BLaER1 (cell line): ENCODE results near the gene TMEM203.
"Not testable (repeated sequence)": the region's sequence is repeated elsewhere in the genome, so short reads cannot be mapped to it uniquely, and the experiment has no call there.

ENCODE experiments used
- H3K27ac ChIP-seq: shearing (Covaris generic); formaldehyde crosslinking; 2 replicates; pipeline ENCODE4 v1.8.1; 2022
- H3K27me3 ChIP-seq: shearing (Covaris generic); formaldehyde crosslinking; 2 replicates; pipeline ENCODE4 v1.8.1; 2022
- H3K36me3 ChIP-seq: shearing (Covaris generic); formaldehyde crosslinking; 2 replicates; pipeline ENCODE4 v1.8.1; 2022
- H3K4me1 ChIP-seq: shearing (Covaris generic); formaldehyde crosslinking; 2 replicates; pipeline ENCODE4 v1.8.1; 2022
- H3K4me2 ChIP-seq: shearing (Covaris generic); formaldehyde crosslinking; 2 replicates; pipeline ENCODE4 v1.8.1; 2022
- H3K4me3 ChIP-seq: shearing (Covaris generic); formaldehyde crosslinking; 2 replicates; pipeline ENCODE4 v1.8.1; 2022
- H3K9ac ChIP-seq: shearing (Covaris generic); formaldehyde crosslinking; 2 replicates; pipeline ENCODE4 v1.8.1; 2022
- H3K9me3 ChIP-seq: shearing (Covaris generic); formaldehyde crosslinking; 2 replicates; pipeline ENCODE4 v1.8.1; 2022
- H4K20me1 ChIP-seq: shearing (Covaris generic); formaldehyde crosslinking; 2 replicates; pipeline ENCODE4 v1.8.1; 2022
- Cebpa-rat ChIP-seq: shearing (Covaris generic); IDR thresholded peaks from 2 replicates; pipeline ENCODE4 v1.8.1; 2022

The TMEM203 gene

DNA sequence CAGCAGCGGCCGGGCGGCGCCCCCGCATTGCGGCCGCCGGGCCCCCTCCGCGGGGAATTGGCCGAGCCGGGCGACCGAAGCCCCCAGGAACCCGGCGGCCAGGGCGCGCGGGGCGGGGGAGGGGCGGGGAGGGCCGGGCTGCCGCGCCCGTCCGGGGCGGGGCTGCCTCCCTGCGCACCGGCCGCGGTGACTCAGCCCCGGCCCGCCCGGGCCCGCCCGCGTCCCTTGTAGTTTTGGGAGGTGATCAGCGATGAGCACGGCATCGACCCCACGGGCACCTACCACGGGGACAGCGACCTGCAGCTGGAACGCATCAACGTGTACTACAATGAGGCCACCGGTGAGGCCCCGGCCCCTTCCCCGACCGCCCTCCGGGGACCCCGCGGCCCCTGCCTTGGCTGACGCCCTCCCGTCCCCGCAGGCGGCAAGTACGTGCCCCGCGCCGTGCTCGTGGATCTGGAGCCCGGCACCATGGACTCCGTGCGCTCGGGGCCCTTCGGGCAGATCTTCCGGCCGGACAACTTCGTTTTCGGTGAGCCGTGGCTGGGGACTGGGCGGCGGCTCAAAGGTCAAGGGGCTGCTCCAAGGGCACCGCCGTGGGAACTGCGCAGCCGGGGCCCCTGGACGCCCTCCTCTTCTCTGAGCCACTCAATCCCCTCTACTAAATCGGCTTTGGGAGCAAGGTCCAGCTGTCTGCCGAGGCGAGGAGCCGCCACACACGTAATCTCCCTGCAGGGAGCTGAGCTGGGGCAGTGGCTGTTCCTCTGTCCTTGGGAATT lies 36.2 kb upstream of the TMEM203 start:
- peaks cover 28% of the 10 kb centered on the region for H3K36me3 ChIP-seq
- peaks cover 47% of the 10 kb centered on the region for H4K20me1 ChIP-seq
- no peaks in the 10 kb centered on the region for H3K9me3 ChIP-seq
- H3K27me3 ChIP-seq, result no peaks in the 10 kb centered on the region
- peaks cover 81% of the 10 kb centered on the region for H3K4me1 ChIP-seq
- H3K4me2 ChIP-seq, result peak overlapping the region; percentile 99
- TF ChIP-seq Cebpa-rat, result no peak
- peak overlapping the region; percentile 96 for H3K4me3 ChIP-seq
- peak overlapping the region; percentile 96 for H3K9ac ChIP-seq
- H3K27ac ChIP-seq, result peak overlapping the region; percentile 90

DNA sequence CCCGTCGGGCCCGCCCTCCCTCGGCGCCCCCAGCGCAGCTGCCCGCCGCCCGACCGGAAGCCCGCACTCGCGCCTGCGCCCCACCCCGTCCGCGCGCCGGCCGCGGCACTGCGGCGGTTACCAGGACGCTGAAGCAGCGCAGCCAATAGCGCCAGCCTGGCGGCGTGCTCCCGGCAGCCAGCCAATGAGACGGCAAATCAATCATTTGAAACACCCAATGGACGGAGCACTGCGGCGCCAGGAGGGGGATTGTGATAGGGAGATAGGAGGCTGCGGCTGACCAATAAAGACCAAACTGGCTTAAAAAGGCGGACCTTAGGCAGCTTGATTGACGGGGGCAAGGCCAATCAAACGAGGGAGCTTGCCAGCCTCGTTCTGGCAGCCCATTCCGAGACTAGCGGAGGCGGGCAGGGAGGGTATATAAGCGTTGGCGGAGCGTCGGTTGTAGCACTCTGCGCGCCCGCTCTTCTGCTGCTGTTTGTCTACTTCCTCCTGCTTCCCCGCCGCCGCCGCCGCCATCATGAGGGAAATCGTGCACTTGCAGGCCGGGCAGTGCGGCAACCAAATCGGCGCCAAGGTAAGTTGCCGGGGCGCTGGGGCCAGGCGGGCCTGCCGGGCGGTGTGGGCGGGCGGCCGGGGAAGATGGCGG lies 35.5 kb upstream of the TMEM203 start, which contains the start of gene TUBB4B:
Gene TUBB4B, plus strand, starts transcription at position 447 of the 649 bp plus-strand sequence. Its CDS starts 74 bp downstream, at position 521.
- H3K9ac ChIP-seq, result peak within 1 kb of the TSS; percentile 96

DNA sequence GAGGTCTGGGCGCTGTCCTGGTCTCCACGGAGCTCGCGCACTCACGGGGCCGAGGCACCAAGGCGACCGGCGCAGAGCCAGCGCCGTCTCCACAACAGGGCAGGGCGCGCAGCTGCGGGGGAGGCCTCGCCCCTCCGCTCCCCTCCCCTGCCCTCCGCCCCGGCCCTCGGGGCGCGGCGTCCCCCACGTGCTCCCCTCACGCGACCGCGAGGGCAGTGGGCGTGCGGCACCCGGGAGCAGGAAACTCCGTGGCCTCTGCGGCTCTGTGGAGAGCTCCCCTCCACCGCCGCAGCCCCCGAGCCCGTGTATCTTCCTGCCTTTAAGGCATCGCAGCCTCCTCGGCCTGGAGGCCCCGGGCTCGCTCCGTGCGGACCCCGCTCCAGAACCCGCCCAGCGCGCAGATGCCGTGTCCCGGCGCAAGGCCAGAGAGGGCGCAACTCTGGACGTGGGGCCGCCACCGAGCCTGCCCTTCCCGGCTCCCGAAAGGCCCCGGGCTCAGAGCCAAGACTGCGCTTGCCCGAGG lies 34.9 kb upstream of the TMEM203 start:
- peaks cover 81% of the 10 kb centered on the region for H3K4me1 ChIP-seq
- peak overlapping the region; percentile 89 for H3K9ac ChIP-seq

More for the DNA sequence above, 35.5 kb upstream of the TMEM203 start, which contains the start of gene TUBB4B:
- peak within 1 kb of the TSS; percentile 96 for H3K4me3 ChIP-seq
- peak within 1 kb of the TSS; percentile 94 for H3K27ac ChIP-seq
- H3K4me2 ChIP-seq, result peak within 1 kb of the TSS; percentile 99
- peaks cover 46% of the 10 kb centered on the region for H4K20me1 ChIP-seq
- H3K4me1 ChIP-seq, result peaks cover 81% of the 10 kb centered on the region
- no peak for TF ChIP-seq Cebpa-rat
- H3K27me3 ChIP-seq, result no peaks in the 10 kb centered on the region
- no peaks in the 10 kb centered on the region for H3K9me3 ChIP-seq
- peaks cover 28% of the 10 kb centered on the region for H3K36me3 ChIP-seq

DNA sequence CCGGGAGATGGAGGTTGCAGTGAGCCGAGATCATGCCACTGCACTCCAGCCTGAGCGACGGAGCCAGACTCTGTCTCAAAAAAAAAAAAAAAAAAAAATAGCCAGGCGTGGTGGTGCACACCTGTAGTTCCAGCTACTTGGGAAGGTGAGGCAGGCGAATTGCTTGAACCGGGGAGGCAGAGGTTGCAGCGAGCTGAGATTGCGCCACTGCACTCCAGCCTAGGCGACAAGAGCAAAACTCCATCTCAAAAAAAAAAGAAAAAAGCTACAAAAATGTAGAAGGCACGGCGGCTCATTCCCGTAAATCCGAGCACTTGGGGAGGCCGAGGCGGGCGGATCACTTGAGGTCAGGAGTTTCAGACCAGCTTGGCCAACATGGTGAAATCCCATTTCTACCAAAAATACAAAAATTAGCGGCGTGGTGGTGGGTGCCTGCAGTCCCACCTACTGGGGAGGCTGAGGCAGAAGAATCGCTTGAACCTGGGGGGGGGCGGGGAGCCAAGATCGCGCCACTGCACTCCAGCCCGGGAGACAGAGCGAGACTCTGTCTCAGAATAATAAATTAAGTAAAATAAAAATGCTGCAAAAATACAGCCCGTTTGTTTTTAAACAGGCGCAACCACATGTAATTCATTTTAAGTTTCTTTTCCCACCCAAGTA lies 34.2 kb upstream of the TMEM203 start:
- H3K4me3 ChIP-seq, result peak overlapping the region; percentile 74
- H3K27me3 ChIP-seq, H3K9me3 ChIP-seq: not testable (repeated sequence)
- H3K4me2 ChIP-seq, result peak overlapping the region; percentile 98
- H3K27ac ChIP-seq, result peak overlapping the region; percentile 94
- H3K4me1 ChIP-seq, result peaks cover 81% of the 10 kb centered on the region
- peaks cover 28% of the 10 kb centered on the region for H3K36me3 ChIP-seq
- peaks cover 43% of the 10 kb centered on the region for H4K20me1 ChIP-seq
- H3K9ac ChIP-seq, result peak overlapping the region; percentile 89

More for the DNA sequence above, 34.9 kb upstream of the TMEM203 start:
- Histone ChIP-seq H3K9me3 (no peaks in the 10 kb centered on the region), H3K27me3 (no peaks in the 10 kb centered on the region), H3K4me2 (peak overlapping the region; percentile 98), H4K20me1 (peaks cover 46% of the 10 kb centered on the region), H3K27ac (peak overlapping the region; percentile 94), H3K36me3 (peaks cover 28% of the 10 kb centered on the region), H3K4me3 (peak overlapping the region; percentile 74)
- TF ChIP-seq Cebpa-rat, result no peak

- Histone ChIP-seq H3K4me3 (peak overlapping the region; percentile 63; the same call in 1 of the 2 replicates), H3K9ac (peak overlapping the region; percentile 69)
Measured at GRCh38 chr9:137237759-137238726, 32.6 kb upstream of the TMEM203 start.

DNA sequence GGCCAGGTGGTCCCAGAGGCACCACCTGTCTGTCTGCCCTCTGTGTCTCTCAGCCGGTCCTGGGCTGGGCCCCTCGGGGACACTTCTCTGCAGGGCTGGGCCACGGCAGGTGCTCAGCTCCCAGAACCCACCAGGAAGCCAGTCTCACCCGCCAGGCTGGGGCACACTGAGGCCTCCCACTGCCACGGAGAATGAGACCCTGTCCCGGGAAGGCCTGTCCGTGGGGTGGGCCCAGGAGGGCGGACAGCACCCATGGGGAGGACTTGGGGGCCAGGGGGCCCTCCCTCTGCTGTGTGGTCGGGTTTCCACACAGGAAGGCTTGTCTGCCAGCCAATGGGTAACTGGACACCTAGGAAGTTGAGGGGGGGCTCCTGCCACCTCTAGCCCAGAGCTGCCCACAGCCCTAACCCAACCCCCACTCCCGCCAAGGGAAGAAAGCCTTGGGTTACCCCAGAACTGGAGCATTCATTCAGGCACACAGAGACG lies 31.5 kb upstream of the TMEM203 start:
- peak overlapping the region; percentile 69 for H3K9ac ChIP-seq
- no peaks in the 10 kb centered on the region for H3K27me3 ChIP-seq
- no peaks in the 10 kb centered on the region for H3K9me3 ChIP-seq
- H4K20me1 ChIP-seq, result peaks cover 23% of the 10 kb centered on the region
- H3K4me1 ChIP-seq, result peaks cover 67% of the 10 kb centered on the region
- H3K27ac ChIP-seq, result peak overlapping the region; percentile 84
- TF ChIP-seq Cebpa-rat, result no peak
- peak overlapping the region; percentile 98 for H3K4me2 ChIP-seq
- H3K36me3 ChIP-seq, result peaks cover 4% of the 10 kb centered on the region
- peak overlapping the region; percentile 63 for H3K4me3 ChIP-seq

More at GRCh38 chr9:137237759-137238726, 32.6 kb upstream of the TMEM203 start:
- no peaks in the 10 kb centered on the region for H3K27me3 ChIP-seq
- TF ChIP-seq Cebpa-rat, result no peak
- H3K27ac ChIP-seq, result peak overlapping the region; percentile 84
- H3K36me3 ChIP-seq, result peaks cover 14% of the 10 kb centered on the region
- peak overlapping the region; percentile 98 for H3K4me2 ChIP-seq
- peaks cover 72% of the 10 kb centered on the region for H3K4me1 ChIP-seq
- H3K9me3 ChIP-seq, result no peaks in the 10 kb centered on the region
- H4K20me1 ChIP-seq, result peaks cover 33% of the 10 kb centered on the region

DNA sequence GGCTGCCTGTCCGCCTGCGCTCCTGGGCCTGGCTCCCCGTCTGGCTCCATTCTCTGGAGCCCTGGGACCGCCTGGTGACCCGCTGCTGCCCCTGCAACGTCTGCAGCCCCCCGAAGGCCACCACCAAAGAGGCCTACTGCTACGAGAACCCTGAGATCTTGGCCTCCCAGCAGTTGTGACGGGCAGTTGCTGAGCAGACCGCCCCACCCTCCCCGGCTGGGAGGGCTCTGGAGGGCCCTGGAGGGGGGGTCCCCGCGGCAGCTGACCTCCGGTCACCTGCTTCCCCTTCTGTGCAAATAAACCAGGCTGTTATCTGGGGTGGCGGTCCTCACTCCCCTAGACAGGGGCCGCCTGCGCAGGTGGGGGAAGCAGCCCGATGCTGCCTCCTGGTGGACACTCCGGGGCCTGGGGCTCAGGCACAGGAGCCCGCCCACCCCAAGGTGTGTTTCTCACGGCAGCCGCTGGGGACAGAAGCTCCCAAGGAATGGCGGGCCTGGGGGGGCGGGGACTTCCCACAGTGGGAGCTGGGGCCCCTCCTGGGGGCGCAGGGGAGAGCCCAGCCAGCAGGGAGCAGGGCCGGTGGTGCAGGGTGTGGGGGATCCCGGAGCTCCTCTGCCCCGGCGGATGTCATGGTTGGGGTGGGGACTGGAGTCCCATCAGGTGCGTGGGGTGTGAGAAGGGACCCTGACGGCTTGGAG lies 30.9 kb upstream of the TMEM203 start:
- Histone ChIP-seq H3K36me3 (no peaks in the 10 kb centered on the region), H3K9ac (peak overlapping the region; percentile 69), H3K27ac (peak overlapping the region; percentile 84), H3K4me1 (peaks cover 71% of the 10 kb centered on the region), H4K20me1 (peaks cover 17% of the 10 kb centered on the region; the same call in 1 of the 2 replicates), H3K4me3 (peak overlapping the region; percentile 63), H3K9me3 (no peaks in the 10 kb centered on the region), H3K27me3 (no peaks in the 10 kb centered on the region), H3K4me2 (peak overlapping the region; percentile 98)
- TF ChIP-seq Cebpa-rat, result no peak
